HG03103 (cell line): ENCODE data around the gene GSDMA.

Source experiments
- ATAC-seq: cut with Tn5 transposase; IDR thresholded peaks from one replicate; pipeline ENCODE4 v1.9.1; 2021; ENCODE audit warnings: low read depth; ENCODE audit not compliant: unreplicated experiment

Gene GSDMA

DNA sequence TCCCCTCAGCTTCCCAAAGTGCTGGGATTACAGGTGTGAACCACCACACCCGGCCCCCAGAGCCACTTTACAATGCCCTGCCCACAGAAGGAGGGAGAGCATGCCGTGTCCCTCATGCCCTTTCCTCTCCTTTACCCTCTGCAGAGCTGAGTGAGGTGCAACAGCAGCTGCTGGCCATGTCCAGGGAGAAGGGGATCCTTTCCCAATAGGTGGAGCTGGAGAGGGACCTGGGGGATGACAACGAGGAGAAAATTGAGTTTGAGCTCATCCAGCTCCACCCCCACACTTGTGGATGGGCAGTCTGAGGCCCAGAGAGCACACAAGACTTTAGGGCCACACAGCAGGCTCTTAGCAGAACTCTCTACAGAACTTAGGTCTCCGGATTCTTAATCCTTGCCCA lies 7.9 kb upstream of the GSDMA start:
- no peak for ATAC-seq

DNA sequence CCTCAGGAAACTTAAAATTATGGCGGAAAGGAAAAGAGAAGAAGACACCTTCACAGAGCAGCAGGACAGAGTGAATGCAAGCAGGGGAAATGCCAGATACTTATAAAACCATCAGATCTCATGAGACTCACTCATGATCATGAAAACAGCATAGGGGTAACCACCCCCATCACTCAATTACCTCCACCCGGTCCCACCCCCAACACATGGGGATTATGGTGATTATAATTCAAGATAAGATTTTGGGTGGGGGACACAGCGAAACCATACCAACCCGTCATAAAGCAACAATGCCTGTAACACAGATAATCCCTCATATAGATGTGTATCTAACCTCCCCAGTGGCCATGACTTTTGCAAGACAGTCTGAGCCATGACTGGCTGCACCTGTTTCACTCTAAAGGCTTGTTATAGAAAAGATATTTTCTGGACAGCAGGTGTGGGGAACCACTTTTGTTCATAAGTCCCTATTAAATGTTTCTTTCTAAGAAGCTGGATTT lies 7.0 kb upstream of the GSDMA start:
- no peak for ATAC-seq

DNA sequence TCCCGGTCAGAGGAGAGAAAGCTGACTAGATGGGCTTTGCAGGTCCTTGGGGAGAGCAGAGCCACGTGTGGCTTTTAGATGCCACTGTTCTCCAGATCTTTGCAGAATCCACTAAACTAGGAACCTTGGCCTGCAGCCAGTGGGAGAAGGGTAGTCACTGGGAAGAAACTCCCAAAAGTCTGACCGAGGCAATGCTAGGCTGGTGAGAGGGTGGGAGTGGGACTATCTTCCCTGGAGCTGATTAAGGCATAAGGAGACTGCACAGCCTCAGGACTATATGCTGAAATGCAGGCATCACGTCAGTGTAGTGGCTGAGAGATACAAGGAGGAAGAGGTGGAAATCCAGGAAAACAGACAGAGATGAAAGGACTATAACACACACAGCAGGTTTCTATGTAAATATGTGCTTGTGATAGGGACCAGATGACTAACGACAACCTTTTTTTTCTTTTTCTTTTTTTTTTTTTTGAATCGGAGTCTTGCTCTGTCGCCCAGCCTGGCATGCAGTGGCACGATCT lies 2.2 kb upstream of the GSDMA start:
- no peak for ATAC-seq

DNA sequence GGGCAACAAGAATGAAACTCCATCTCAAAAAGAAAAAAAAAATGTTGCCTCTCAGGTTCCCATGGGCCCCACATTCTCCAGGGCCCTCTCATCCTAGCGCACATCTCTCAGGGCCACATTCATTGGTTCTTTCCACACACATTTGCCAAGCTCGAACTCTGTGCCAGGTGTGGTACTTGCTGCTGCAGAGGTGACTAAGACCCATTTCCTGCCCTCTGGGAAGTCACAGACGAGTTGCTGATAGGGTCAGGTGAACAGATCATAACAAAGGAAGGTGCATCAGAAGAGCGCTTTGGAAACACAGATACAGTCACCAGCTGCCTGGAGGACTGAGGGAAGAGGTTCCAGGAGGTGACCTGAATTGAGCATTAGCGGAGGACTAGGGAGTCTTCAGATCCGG lies 1.0 kb downstream of the GSDMA start:
- no peak for ATAC-seq

DNA sequence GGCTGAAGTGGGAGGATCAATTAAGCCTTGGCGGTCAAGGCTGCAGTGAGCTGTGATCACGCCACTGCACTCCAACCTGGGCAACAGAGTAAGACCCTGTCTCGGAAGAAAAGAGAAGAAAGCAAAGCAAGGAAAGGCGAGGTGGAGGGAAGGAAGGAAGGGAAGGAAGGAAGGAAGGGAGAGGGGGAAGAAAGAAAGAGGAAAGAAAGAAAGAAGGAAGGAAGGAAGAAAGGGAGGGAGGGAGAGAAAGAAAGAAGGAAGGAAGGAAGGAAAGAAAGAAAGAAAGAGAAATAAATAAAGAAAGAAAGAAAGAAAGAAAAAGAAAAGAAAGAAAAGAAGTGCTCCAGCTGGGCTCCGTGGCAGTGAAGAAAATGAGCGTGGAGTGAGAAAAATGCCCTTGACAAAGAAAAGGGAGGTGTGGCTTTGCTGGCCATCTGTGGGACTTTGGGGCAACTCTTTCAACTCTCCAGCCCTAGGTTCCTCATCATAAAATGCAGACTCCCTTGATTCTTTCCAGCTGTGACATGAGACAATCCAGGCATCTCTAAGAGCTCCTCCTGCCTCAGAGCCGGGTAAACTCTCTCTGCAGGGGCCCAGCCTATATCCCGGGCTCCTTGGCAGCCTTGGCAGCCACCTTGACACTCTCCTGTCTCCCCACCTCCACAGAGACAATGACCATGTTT lies 2.4 kb downstream of the GSDMA start:
- no peak for ATAC-seq

DNA sequence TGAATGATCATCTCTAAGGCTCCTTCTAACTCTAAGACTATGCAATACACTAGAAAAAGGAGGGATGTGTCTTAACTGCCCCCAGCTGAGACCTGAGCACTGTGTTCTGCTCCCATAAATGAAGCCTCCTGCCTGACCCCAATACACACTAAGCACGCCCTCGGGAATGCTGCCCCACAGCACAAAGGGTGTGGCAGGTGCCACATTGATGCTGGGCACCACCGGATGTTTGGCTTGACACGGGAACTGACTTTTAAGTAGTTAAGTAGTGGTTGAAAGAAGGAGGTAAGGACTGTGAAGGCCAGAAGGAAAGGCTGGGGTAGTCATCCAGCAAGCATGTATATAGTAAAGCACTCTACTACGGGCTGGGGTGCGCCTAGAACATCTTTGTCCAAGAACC lies 4.0 kb downstream of the GSDMA start:
- no peak for ATAC-seq

DNA sequence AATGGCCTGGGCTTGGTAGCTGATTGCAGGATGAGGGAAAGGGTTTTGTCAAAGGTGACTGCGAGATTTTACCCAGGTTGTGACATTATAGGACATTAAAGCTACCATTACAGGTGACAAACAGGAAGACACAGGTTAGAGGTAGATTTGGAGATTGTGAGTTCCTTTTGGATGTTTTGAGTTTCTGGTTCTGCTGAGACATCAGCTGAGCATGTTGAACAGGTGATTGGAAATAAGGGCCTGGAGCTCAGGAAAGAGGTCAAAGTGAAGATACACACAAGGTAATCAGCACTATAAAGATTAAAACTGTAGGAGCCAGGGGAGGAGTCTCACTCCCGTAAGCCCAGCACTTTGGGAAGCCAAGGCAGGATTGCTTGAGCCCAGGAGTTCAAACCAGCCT lies 6.0 kb downstream of the GSDMA start:
- no peak for ATAC-seq

DNA sequence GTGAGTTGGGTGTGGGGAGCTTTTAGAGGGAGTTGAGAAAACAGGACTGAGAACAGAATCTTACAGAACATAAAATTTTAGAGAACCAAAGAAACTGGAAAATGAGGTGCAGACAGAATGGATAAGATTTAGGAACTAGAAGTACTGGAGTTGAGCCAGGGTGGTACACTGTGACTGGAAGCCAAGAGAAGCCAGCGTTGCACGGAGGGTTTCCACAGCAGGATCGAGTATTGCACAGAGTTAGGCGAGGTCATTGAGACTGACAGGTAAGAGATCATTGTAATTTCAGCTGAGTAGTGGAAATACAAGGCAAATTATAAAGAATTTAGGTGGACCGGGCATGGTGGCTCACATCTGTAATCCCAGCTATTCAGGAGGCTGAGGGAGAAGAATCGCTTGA lies 6.6 kb downstream of the GSDMA start:
- ATAC-seq = no peak

DNA sequence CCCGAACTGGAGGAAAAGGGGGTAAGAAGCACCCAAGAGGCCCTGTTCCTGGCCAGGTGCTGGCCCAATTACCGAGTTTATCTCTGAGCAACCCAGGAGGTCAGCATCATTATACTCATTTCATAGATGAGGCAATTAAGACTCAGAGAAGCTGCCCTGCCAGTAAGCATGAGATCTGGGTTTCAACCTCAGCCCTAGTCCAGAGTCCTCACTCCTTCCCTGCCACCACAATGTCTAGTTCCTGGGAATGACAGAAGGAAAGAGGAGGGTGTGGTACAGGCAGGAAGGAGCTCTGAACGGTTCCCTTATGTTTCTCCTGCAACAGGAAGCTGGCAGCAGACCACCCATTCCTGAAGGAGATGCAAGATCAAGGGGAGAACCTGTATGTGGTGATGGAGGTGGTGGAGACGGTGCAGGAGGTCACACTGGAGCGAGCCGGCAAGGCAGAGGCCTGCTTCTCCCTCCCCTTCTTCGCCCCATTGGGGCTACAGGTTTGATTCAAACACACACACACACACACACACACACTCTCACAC lies 7.4 kb downstream of the GSDMA start:
- no peak for ATAC-seq

DNA sequence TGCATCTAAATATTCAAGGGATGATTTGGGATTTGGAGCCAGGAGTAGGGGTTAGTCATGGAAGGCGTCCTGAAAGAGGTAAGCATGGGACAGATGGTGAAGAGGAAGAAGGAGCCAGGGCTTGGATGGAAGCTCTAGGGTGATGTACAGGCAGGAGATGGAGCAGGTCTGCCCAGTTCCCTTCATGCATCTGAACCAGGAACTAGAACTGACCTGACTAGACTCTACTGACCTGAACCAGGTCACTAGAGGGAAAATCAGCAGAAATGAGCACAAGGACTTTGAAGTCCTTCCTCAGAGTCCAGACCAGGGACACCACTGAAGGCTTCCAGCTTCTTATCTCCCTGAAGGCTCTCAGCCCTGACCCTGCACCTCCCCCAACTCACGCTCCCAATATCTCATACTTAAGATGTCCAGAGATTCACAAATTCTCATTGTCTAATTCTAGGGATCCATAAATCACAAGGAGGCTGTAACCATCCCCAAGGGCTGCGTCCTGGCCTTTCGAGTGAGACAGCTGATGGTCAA lies 8.3 kb downstream of the GSDMA start:
- ATAC-seq = no peak

DNA sequence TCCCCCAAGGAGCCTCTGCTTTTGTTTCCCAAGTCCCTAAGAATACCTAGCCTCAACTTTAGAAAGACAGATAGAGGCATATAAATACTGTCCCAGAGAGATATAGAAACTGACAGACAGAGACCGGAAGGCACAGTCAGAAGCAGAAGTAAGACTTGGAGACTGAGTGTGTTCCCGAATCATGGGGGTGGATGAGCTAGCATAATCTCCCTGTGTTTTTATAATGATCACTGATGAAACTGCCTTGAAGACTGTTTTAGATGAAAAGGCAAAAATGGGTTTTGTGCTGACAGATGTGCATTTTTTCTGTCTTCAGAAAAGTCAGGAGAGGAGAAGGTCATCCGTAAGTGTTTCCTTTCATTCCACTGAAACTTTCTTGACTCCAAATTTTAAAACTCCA lies 9.5 kb downstream of the GSDMA start:
- ATAC-seq = no peak

DNA sequence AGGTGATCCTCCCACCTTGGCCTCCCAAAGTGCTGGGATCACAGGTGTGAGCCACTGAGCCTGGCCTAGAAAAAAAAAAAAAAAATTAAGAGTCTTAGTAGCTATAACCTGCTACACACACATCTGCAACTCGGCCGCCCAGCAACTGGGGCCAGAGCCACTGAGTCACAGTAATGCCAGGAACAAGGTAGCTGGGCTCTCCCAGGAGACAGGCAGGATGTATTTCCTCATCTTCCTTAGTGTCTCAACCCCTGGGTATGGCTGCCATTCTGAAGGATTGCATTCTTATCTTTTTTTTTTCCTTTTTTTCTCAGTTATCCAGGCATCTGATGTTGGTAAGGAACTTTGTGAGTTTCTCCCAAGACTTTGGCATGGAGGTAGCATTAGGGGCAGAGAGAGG lies 10.7 kb downstream of the GSDMA start:
- ATAC-seq = no peak

DNA sequence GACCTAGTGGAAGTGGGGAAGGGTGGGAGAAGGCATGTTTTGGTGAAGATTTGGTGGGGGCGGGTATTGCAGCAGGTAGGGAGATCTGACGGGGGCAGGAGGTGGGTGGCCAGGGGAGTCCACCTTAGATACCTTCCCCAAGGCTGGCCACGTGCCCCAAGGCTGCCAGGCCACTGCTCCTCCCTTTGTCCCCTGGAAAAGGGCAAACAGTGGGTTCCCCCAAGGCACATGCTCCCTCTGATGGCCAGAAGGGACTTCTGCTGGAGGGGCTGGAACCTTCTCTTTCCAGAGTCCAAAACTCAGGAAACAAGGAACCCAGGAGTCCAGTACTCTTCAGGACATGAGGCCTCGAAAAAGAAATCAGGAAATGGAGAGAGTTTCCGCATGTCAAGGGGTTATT lies 11.6 kb downstream of the GSDMA start:
- no peak for ATAC-seq

DNA sequence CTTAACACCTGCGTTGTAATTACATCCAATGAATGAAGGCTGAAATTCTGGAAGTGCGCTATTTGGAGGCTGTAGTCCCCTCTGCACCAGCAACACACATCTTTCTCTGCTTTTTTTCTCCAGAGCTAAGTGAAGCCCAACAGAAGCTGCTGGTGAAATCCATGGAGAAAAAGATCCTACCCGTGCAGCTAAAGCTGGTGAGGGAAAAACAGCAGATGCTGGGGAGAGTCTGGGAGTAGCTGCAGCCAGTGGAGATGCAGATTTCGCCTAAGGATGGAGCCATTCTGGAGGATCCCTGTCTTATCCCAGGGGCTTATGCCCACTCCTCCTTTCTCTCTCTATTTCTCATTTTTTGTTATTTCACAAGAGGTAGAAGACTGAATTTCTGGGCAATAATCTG lies 13.0 kb downstream of the GSDMA start:
- ATAC-seq = no peak

DNA sequence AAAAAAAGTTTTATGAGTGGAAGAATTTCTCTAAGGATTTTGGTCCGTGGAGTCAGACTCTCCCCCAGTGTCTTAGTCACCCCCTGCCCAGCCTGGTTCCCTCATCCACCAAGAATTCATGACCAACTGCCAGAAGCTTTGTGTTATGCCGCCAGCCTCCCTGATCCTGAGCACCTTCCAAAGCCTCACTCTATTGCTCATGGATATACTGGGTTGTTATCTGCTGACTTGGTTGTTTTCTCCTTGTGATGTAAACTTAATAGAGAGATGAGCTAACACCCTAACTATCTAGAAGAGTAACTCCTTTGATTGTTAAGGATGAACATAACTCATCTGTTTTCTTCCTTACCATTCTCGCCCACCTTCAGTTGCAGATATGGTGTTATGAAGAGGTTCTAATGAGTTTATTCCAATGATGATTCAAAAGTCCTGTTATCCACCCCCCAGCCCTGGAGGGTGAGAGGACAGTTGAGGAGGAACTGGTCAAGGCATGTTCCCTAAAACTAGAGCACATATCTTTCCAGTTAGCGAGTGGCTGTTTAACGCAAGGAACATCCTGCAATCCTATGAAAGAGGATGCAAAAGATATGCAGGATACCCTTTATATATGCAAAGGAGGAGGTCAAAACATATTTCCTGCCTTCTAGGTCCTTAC lies 16.3 kb downstream of the GSDMA start:
- no peak for ATAC-seq

DNA sequence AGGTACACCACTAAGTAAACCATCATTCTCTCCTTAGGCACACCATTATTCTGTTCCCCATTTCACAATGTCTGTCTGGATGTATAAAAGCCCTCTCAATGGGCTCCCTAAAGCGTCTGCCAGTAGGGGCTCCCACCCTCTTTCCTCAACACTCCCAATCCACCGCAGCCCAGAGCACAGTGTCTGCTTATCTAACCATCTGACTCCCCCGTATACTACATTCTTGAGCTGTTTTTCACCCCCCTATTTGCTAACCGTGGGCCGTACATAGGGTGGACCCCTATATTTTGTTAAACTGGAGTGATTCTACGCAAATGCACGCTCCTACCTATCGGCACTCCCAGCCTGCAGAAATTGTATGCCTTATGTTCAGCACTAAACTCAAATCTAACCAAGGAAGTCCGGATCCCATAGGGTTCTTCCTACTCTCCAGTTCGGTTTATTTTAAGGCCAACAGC lies 17.1 kb downstream of the GSDMA start:
- ATAC-seq = peak; percentile 11

DNA sequence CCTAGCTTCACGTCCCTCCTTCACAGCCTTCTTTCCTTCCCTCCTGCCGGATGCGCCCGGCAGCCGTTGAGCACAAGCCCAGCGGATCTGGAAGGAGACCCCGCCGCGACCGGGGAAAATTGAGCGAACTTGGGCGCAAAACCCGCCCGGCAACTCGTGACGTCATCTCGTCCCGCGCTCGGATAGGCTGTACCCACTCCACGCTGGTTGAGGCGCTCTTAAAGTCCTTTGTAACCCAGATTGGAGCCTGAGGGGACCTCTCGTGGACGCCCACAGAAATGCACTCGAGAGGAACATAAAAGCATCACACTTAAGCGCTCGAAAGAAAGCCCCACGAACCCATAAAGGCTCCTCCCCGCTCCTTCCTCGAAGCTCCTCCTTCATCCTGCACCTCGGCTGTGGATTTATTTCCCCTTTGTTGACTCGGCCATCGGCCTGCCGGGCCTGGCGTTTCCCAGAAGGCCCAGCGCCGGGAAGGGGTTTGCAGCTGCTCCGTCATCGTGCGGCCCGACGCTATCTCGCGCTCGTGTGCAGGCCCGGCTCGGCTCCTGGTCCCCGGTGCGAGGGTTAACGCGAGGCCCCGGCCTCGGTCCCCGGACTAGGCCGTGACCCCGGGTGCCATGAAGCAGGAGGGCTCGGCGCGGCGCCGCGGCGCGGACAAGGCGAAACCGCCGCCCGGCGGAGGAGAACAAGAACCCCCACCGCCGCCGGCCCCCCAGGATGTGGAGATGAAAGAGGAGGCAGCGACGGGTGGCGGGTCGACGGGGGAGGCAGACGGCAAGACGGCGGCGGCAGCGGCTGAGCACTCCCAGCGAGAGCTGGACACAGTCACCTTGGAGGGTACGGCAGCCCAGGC lies 17.8 kb downstream of the GSDMA start, which contains the start of gene PSMD3:
TSS of gene PSMD3 (plus strand) at position 457 of the 856 bp plus-strand sequence. CDS start at position 621, 164 bp downstream.
- ATAC-seq = peak; percentile 88

DNA sequence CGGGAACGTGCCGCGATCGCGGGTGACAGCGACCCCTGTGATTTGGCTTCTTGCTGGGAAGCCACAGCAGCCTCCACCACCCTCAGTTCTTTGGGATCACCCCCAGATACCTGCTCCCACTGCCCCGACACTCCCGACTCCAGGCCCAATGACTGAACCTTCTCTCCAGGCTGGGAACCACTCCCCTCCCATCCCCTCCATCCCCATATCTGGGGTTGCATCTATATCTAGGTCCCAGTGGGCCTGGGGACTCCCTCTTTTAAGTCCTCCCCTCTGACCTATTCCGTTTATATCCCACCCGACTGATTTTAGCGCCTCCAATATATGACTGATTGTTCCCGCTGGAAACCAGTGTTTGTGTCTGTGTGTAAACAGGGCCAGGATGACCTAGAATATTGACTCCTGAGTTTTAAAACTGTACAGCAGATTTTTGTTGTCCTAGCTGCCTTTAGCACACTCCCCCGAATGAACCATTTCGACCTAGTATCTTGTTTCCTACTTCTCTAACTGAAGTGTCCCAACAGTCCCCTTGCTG lies 18.5 kb downstream of the GSDMA start:
- no peak for ATAC-seq

DNA sequence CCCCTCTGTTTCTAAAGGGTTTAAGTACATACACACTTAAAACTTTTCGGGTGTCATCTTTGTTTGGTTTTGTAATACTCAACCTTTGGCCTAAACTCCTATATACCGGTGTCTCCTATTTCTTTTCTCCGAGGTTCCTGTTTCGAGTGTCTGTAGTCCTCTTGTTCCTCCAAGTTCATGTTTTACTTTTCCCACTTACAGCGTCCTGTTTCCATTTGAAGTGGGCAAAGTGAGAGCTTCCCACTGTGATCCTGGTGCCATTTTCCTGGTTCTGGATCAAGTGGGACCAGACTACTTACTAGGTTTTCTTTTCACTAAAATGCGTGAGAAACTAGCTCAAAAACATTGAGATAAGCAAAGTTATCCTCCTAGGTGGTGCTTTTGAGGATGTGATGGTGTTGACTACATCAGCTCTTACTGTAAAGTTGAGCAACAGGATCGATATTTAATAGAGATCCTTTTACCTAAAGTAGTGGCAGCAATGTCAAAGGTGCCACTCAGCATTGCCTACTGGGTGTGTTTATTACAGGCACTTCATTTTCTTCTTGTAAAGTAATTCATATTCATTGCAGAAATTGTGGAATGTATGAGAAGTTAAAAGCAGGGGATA lies 19.1 kb downstream of the GSDMA start:
- no peak for ATAC-seq
